Epithelial cell of proximal tubule (primary cell): ENCODE measurements around the gene CLEC20A. TPM values are rescaled to one million over a fixed set of nuclear protein-coding genes. Genes with fewer than 3 reads are reported as not detected.

ENCODE experiments used
- DNase-seq: peaks from one replicate; pipeline ENCODE4 v3.0.0-alpha.2; 2011; ENCODE audit warnings: low read depth
- H3K4me3 ChIP-seq: 2 replicates; pipeline ENCODE4 v1.5.1; 2011; ENCODE audit warnings: low read depth, mild to moderate bottlenecking, low read length
- CTCF ChIP-seq: conservative IDR thresholded peaks from 2 replicates; pipeline ENCODE4 v1.5.1; 2012; ENCODE audit warnings: low read depth, mild to moderate bottlenecking, low read length
- total RNA-seq: library from RNA; depleted of rRNA; stranded (reverse); fragments of >200 nt; gene quantifications from 2 replicates; pipeline ENCODE4 v1.2.3, GENCODE V29; 2015

CLEC20A gene
- total RNA-seq, 1 donor from 2014 or later = not detected

- H3K4me3 ChIP-seq = no peak overlapping the region
- TF ChIP-seq CTCF = no peak
- no peak for DNase-seq
These were observed 2.2 kb downstream of the CLEC20A start for GRCh38 chr1:178494569-178494971.

- no peak for DNase-seq
- H3K4me3 ChIP-seq = no peak overlapping the region
- TF ChIP-seq CTCF = no peak
These were observed 3.4 kb downstream of the CLEC20A start for GRCh38 chr1:178493301-178493741.

- no peak for DNase-seq
- no peak overlapping the region for H3K4me3 ChIP-seq
- TF ChIP-seq CTCF = no peak
These were observed 4.4 kb downstream of the CLEC20A start for GRCh38 chr1:178492341-178492740.

- DNase-seq = no peak
- no peak for TF ChIP-seq CTCF
- no peak overlapping the region for H3K4me3 ChIP-seq
These were observed 5.0 kb downstream of the CLEC20A start for GRCh38 chr1:178491721-178492120.

GRCh38 chr1:178490967-178491366 lies 5.8 kb downstream of the CLEC20A start:
- no peak for TF ChIP-seq CTCF
- H3K4me3 ChIP-seq = no peak overlapping the region
- no peak for DNase-seq

- no peak for TF ChIP-seq CTCF
- no peak for DNase-seq
- H3K4me3 ChIP-seq = no peak overlapping the region
These were observed 6.6 kb downstream of the CLEC20A start for GRCh38 chr1:178490136-178490535.

GRCh38 chr1:178489399-178489798 lies 7.4 kb downstream of the CLEC20A start:
- DNase-seq = no peak
- no peak overlapping the region for H3K4me3 ChIP-seq
- TF ChIP-seq CTCF = no peak
